Small intestine (tissue), 16 donors: Measurements from ENCODE around the gene FBXO28. TPM values are rescaled to one million over a fixed set of nuclear protein-coding genes. Genes with fewer than 3 reads are reported as not detected.

Experiments
- DNase-seq, 2 donors: peaks; one replicate each; pipeline versions ENCODE4 v3.0.0 to v3.0.0-alpha.2; 2013
- FAIRE-seq: peaks from 2 replicates; lab custom pipeline; 2012; peaks lifted over from hg19 to GRCh38; lab: Jason Lieb, UNC
- H3K27ac ChIP-seq, 3 donors: one replicate each; pipeline ENCODE4 v1.5.1; 2013; ENCODE audit warnings: low read length in 2 of 3, mild to moderate bottlenecking in 2 of 3, control low read depth in 1 of 3, inconsistent platforms in 1 of 3, low read depth in 1 of 3, moderate library complexity in 1 of 3
- H3K27me3 ChIP-seq, 3 donors: one replicate each; pipeline ENCODE4 v1.6.1; 2013; ENCODE audit warnings: low read length in 3 of 3, inconsistent platforms in 1 of 3; ENCODE audit not compliant: control insufficient read depth in 3 of 3, insufficient read depth in 3 of 3
- H3K36me3 ChIP-seq, 3 donors: one replicate each; pipeline ENCODE4 v1.6.1; 2013; ENCODE audit warnings: low read length in 3 of 3, inconsistent platforms in 1 of 3, low read depth in 1 of 3, mild to moderate bottlenecking in 1 of 3, moderate library complexity in 1 of 3; ENCODE audit not compliant: control insufficient read depth in 3 of 3, insufficient read depth in 2 of 3
- H3K4me1 ChIP-seq, 3 donors: one replicate each; pipeline ENCODE4 v1.6.1; 2013; ENCODE audit warnings: low read length in 2 of 3, inconsistent platforms in 1 of 3, low read depth in 1 of 3, mild to moderate bottlenecking in 1 of 3, moderate library complexity in 1 of 3; ENCODE audit not compliant: control insufficient read depth in 3 of 3, insufficient read depth in 2 of 3
- H3K4me3 ChIP-seq, 3 donors: one replicate each; pipeline ENCODE4 v1.5.1; 2013; ENCODE audit warnings: low read length in 3 of 3, control low read depth in 1 of 3, inconsistent platforms in 1 of 3, low read depth in 1 of 3, mild to moderate bottlenecking in 1 of 3, moderate library complexity in 1 of 3
- H3K9me3 ChIP-seq, 2 donors: one replicate each; pipeline ENCODE4 v1.6.1; 2013; ENCODE audit warnings: low read depth in 1 of 2, low read length in 1 of 2; ENCODE audit not compliant: control insufficient read depth in 2 of 2, insufficient read depth in 1 of 2
- WGBS, 3 donors: extraction: QIAGEN DNeasy Blood & Tissue Kit; methylation state at CpG; one replicate each; pipeline ENCODE4 v1.1.7; 2013; 5-methylcytosine and 5-hydroxymethylcytosine counted together
- long read RNA-seq, 10 donors: transcript quantifications; one replicate each; lab custom pipeline, GENCODE V29; 2026
- polyA plus RNA-seq, 4 donors: library from polyadenylated mRNA; stranded (reverse) in 3 of 4; unstranded in 1 of 4; fragments of 200-250 nt in 3 of 4; fragments of 120-200 nt in 1 of 4; gene quantifications; one replicate each; pipeline versions ENCODE4 v1.2.1 to v1.2.3, GENCODE V29; 2013
- donor health status: healthy with polysubstance abuse.
- donor health status: control.
- donor health status: control.
- donor health status: Bipolar disorder and iron deficiency.
- donor health status: healthy.

Gene FBXO28
- polyA plus RNA-seq = 10 to 100 TPM in 1 of 4 donors, 1 to 10 TPM in 3; 7.8 to 26.8 (median 9.4) TPM
- long read RNA-seq, donor 1 = 0 reads
- long read RNA-seq, donor 2, full-length matches to known transcripts = 1 of 1 reads
- long read RNA-seq, donor 2, partial matches to known transcripts = 0 of 1 reads
- long read RNA-seq, donor 2, other reads (novel, unspliced or antisense) = 0 of 1 reads
- long read RNA-seq, donor 3, full-length matches to known transcripts = 7 of 7 reads
- long read RNA-seq, donor 3, partial matches to known transcripts = 0 of 7 reads
- long read RNA-seq, donor 3, other reads (novel, unspliced or antisense) = 0 of 7 reads
- long read RNA-seq, donor 4, full-length matches to known transcripts = 1 of 1 reads
- long read RNA-seq, donor 4, partial matches to known transcripts = 0 of 1 reads
- long read RNA-seq, donor 4, other reads (novel, unspliced or antisense) = 0 of 1 reads
- long read RNA-seq, donor 5, partial matches to known transcripts = 0 of 1 reads
- long read RNA-seq, donor 5, other reads (novel, unspliced or antisense) = 0 of 1 reads
- long read RNA-seq, donor 6, full-length matches to known transcripts = 9 of 9 reads
- long read RNA-seq, donor 6, partial matches to known transcripts = 0 of 9 reads
- long read RNA-seq, donor 6, other reads (novel, unspliced or antisense) = 0 of 9 reads
- long read RNA-seq, donor 7 = 0 reads
- long read RNA-seq, donor 8, full-length matches to known transcripts = 2 of 2 reads
- long read RNA-seq, donor 8, partial matches to known transcripts = 0 of 2 reads
- long read RNA-seq, donor 8, other reads (novel, unspliced or antisense) = 0 of 2 reads
- long read RNA-seq, donor 9 = 0 reads
- long read RNA-seq, donor 10, full-length matches to known transcripts = 6 of 6 reads
- long read RNA-seq, donor 10, partial matches to known transcripts = 0 of 6 reads
- long read RNA-seq, donor 10, other reads (novel, unspliced or antisense) = 0 of 6 reads

- FAIRE-seq = no peak
Measured at GRCh38 chr1:224113918-224114786, at the start of gene FBXO28. Gene FBXO28, plus strand, starts transcription at chr1:224114111. Its CDS starts 19 bp downstream, at chr1:224114130.

DNA sequence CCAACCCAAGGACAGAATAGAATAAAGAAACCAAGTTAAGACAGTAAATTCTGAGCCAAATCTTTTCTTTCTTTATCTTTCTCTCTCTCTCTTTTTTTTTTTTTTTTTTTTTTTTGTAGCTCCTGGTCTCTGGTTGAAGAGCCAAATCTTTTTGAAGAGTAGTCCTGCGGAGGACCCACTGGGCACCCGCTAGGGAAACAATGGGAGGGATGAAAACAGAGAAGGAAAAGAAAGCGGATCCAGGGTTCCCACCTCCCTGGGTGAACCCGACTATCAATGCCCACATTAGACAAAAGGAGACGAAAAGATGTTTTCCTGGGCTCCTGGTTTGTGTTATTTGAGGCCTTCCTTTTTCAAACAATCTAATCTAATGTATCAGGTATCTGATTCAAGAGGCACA, 49.8 kb upstream of the FBXO28 start:
- H3K27me3 ChIP-seq = no peaks in the 10 kb centered on the region
- H3K9me3 ChIP-seq = no peaks in the 10 kb centered on the region
- FAIRE-seq (no peak), DNase-seq (no peak)
- peaks cover 0 to 23% (median 2%) of the 10 kb centered on the region in 3 donors for H3K4me1 ChIP-seq
- no peaks in the 10 kb centered on the region for H3K36me3 ChIP-seq
- H3K27ac ChIP-seq = no peak overlapping the region
- no peak overlapping the region for H3K4me3 ChIP-seq
- WGBS, 3 donors = 74 to 87% (median 84%) methylated on average over 5 of the region's 5 CpGs

More at GRCh38 chr1:224113918-224114786, at the start of gene FBXO28:
- 0 to 1% (median 0%) methylated on average over 48 to 60 of the region's 60 CpGs for WGBS, 3 donors
- Histone ChIP-seq H3K4me1 (no peaks in the 10 kb centered on the region), H3K9me3 (no peaks in the 10 kb centered on the region), H3K27me3 (no peaks in the 10 kb centered on the region), H3K4me3 (peak within 1 kb of the TSS; percentile 96 to 99 (median 97)), H3K36me3 (peaks cover 0 to 2% (median 0%) of the 10 kb centered on the region in 3 donors), H3K27ac (peak within 1 kb of the TSS; percentile 91 to 94 (median 92))
- peak; percentile 96 to 97 for DNase-seq

DNA sequence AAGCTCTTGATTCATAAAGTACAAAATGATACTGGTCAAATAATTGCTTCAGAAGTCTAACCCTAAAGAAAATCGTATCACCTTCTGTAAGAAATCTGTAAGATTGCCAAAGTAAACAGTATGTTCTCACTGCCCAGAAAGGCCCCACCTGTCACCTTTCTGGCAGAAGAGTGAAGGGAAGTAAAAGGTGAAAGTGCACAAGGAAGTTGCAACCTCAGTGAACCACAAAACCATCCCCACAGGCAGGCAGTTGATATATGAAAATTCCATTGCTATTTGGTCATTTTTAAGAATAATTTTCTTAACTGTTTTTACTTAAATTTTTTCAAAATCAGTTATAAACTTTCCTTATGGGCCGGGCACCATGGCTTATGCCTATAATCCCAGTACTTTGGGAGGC, 48.5 kb upstream of the FBXO28 start:
- Histone ChIP-seq H3K27me3 (no peaks in the 10 kb centered on the region), H3K4me1 (peaks cover 0 to 25% (median 2%) of the 10 kb centered on the region in 3 donors), H3K36me3 (no peaks in the 10 kb centered on the region), H3K27ac (peak overlapping the region in 2 of 3 donors; percentile 55 to 58), H3K4me3 (no peak overlapping the region), H3K9me3 (no peaks in the 10 kb centered on the region)
- peak; percentile 58 to 91 for DNase-seq
- 16 to 37% (median 32%) methylated on average over 2 of the region's 2 CpGs for WGBS, 3 donors
- no peak for FAIRE-seq

- DNase-seq (no peak), FAIRE-seq (no peak)
- Histone ChIP-seq H3K36me3 (no peaks in the 10 kb centered on the region), H3K27ac (no peak overlapping the region), H3K27me3 (no peaks in the 10 kb centered on the region), H3K4me1 (peaks cover 0 to 25% (median 2%) of the 10 kb centered on the region in 3 donors), H3K9me3 (no peaks in the 10 kb centered on the region), H3K4me3 (no peak overlapping the region)
Measured at GRCh38 chr1:224067207-224067606, 46.7 kb upstream of the FBXO28 start.

DNA sequence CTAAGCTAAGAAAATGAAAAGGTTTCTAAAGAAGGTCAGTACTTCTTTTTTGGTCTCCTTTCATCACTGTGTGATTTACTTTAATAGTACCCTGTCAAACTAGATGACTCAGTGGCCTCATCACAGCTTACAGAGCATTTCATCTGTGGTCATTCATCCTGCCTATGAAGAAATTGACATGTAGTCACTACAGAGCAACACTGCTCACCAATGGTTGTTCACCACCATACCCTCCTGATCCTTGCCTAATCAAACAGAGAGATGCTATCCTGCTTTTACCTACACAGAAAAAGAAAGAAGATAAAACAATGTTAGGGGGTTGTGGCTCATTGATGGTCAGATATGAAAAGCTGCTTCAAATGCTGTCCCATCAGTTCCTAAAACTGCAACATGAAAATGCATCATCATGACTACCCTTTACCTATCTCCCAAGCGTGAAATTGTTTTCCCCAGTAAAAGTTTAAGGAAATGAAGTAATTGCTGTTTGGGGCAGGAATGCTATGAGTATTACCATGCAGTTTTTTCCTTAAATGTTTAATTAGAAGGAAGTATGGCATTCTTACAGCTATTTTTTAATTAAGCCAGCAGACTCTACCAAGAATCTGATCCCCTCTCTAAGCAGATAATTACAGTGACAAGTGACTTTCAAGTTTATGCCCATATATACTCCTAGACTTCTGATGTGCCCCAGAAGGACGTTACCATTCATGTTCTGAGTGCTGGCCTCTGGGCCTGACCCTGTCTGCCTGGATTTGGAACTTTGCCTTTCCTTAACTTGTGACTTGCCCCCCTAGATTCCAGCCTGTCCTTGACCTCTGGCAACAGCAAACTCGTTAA, 46.1 kb upstream of the FBXO28 start:
- DNase-seq = peak in 1 of 2 donors; percentile 10
- FAIRE-seq = no peak
- Histone ChIP-seq H3K9me3 (no peaks in the 10 kb centered on the region), H3K27me3 (no peaks in the 10 kb centered on the region), H3K4me1 (peaks cover 0 to 25% (median 2%) of the 10 kb centered on the region in 3 donors), H3K36me3 (no peaks in the 10 kb centered on the region), H3K27ac (no peak overlapping the region), H3K4me3 (no peak overlapping the region)
- 14 to 44% (median 38%) methylated on average over 3 of the region's 3 CpGs for WGBS, 3 donors

GRCh38 chr1:224068458-224069072, 45.3 kb upstream of the FBXO28 start:
- Histone ChIP-seq H3K27ac (no peak overlapping the region), H3K4me1 (peaks cover 0 to 23% (median 2%) of the 10 kb centered on the region in 3 donors), H3K27me3 (no peaks in the 10 kb centered on the region), H3K36me3 (no peaks in the 10 kb centered on the region), H3K4me3 (no peak overlapping the region), H3K9me3 (no peaks in the 10 kb centered on the region)
- no peak for FAIRE-seq
- 26 to 60% (median 37%) methylated on average over 4 of the region's 4 CpGs for WGBS, 3 donors
- DNase-seq = peak in 1 of 2 donors; percentile 33

- no peak overlapping the region for H3K27ac ChIP-seq
- H3K36me3 ChIP-seq = no peaks in the 10 kb centered on the region
- H3K9me3 ChIP-seq = no peaks in the 10 kb centered on the region
- H3K4me1 ChIP-seq = peaks cover 0 to 18% (median 2%) of the 10 kb centered on the region in 3 donors
- 35 to 58% (median 43%) methylated on average over 3 of the region's 3 CpGs for WGBS, 3 donors
- FAIRE-seq (no peak), DNase-seq (no peak)
- no peak overlapping the region for H3K4me3 ChIP-seq
- no peaks in the 10 kb centered on the region for H3K27me3 ChIP-seq
Measured at GRCh38 chr1:224069138-224069537, 44.8 kb upstream of the FBXO28 start.
